ENCODE results near the gene ANTXR1. TPM values are rescaled to one million over a fixed set of nuclear protein-coding genes. Genes with fewer than 3 reads are reported as not detected.

The ANTXR1 gene
- total and polyA plus RNA-seq, 9 of the 15 experiments (the other 6 are each of a cell fraction or from before 2014, with no cell fraction given) = 0.07 to 1.00 (median 0.54) TPM

DNA sequence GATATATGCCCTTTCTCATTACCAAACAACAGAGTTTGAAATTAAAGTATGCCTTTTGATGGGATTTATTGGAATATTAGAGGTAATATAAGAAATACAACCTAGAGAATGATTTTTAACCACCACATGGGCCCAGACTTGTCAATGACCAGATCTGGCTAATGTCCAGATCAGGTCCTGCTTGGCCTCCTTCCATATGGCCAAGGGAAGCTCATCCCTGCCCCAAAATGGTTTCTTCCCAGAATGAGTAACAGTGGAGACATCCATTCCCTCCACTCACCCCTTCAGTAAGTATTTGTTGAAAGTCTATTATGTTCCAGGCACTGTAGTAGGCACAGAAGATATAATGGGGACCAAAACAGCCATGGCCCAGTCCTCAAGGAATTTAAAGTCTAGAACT, 54.9 kb downstream of the ANTXR1 start:
- Histone ChIP-seq H3K9ac (ENCODE audit: insufficient read depth in 1 of 2, low read depth in 2 of 2, low read length in 2 of 2) (no peak overlapping the region), H3K9me1 (ENCODE audit: control insufficient read depth, insufficient read depth, low read length) (no peaks in the 10 kb centered on the region), H4K20me1 (replicated peaks; ENCODE audit: control insufficient read depth, insufficient read depth, low read length) (no peaks in the 10 kb centered on the region), H3K27me3 (ENCODE audit: control insufficient read depth in 2 of 2, insufficient read depth in 2 of 2, low read length in 2 of 2) (peaks cover 3% of the 10 kb centered on the region in 2 experiments; a peak in 2 of 5 replicates), H3K4me1 (replicated peaks in 1 of 2; ENCODE audit: control insufficient read depth in 2 of 2, insufficient read depth in 2 of 2, low read length in 2 of 2) (no peaks in the 10 kb centered on the region), H2AFZ (ENCODE audit: low read depth, low read length) (no peak overlapping the region), H3K9me3 (replicated peaks; ENCODE audit: control insufficient read depth, insufficient read depth, low read depth, low read length) (no peaks in the 10 kb centered on the region), H3K27ac (ENCODE audit: extremely low read depth, low read depth, low read length) (no peak overlapping the region), H3K4me3 (no peak overlapping the region), H3K79me2 (ENCODE audit: control insufficient read depth, insufficient read depth, low read length) (no peaks in the 10 kb centered on the region), H3K36me3 (ENCODE audit: control insufficient read depth, insufficient read depth, low read length) (no peaks in the 10 kb centered on the region), H3K4me2 (ENCODE audit: insufficient read depth, low read length) (no peak overlapping the region)
- no TSS peak for BruUV-seq (replicated peaks)
- FAIRE-seq (no peak), ATAC-seq (no peak), DNase-seq (ENCODE audit: extremely low read depth in 1 of 4, low spot score in 3 of 4) (no peak)
- intact Hi-C loops (cut with micrococcal nuclease) = no loop called here
- TF ChIP-seq CBX8 (IDR thresholded peaks at IDR 0.05; ENCODE audit: borderline replicate concordance, extremely low read depth, low read depth, low read length, poor library complexity, severe bottlenecking) = no peak
- peak; percentile 70 for TF ChIP-seq RBM25 (IDR thresholded peaks at IDR 0.05; ENCODE audit: low read depth, low read length, severe bottlenecking)
- ChIA-PET POLR2A (no interaction called here), CTCF (ENCODE audit: low intra/inter-chr PET ratio) (no interaction called here)
- in situ Hi-C loops (cut with MboI) = no loop called here

DNA sequence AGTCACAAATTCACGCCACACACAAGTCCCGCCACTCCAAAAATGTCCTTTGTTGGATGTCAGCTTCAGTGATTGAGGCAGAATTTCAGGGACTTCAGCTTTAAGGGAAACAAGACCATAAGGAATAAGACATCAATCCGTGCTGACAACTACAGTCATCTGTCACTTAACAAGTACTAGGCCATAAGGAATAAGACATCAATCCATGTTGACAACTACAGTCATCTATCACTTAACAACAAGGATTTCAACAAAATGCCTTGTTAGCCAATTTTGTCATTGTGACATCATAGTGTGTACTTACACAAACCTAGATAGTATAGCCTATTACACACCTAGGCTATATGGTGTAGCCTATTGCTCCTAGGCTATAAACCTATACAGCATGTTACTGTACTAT, 58.0 kb downstream of the ANTXR1 start:
- ATAC-seq (no peak), FAIRE-seq (no peak), DNase-seq (ENCODE audit: extremely low read depth in 1 of 4, low spot score in 3 of 4) (no peak)
- POLR2A ChIA-PET = interaction anchor here (0.6 kb wide), 1 partner anchor 9 kb away, joined by 4 read pairs; no protein-coding TSS in a partner anchor
- CTCF ChIA-PET (ENCODE audit: low intra/inter-chr PET ratio) = no interaction called here
- H3K79me2 ChIP-seq (ENCODE audit: control insufficient read depth, insufficient read depth, low read length) = no peaks in the 10 kb centered on the region
- no peaks in the 10 kb centered on the region for H3K36me3 ChIP-seq (ENCODE audit: control insufficient read depth, insufficient read depth, low read length)
- no peak overlapping the region for H2AFZ ChIP-seq (ENCODE audit: low read depth, low read length)
- peaks cover 3% of the 10 kb centered on the region in 2 experiments; a peak in 2 of 5 replicates for H3K27me3 ChIP-seq (ENCODE audit: control insufficient read depth in 2 of 2, insufficient read depth in 2 of 2, low read length in 2 of 2)
- H3K9me1 ChIP-seq (ENCODE audit: control insufficient read depth, insufficient read depth, low read length) = no peaks in the 10 kb centered on the region
- intact Hi-C loops (cut with micrococcal nuclease) (no loop called here), in situ Hi-C loops (cut with MboI) (no loop called here)
- BruUV-seq (replicated peaks) = no TSS peak
- 5% methylated on average over 3 of the region's 3 CpGs for WGBS (ENCODE audit: insufficient coverage, low coverage, missing lambda C conversion rate)
- H4K20me1 ChIP-seq (replicated peaks; ENCODE audit: control insufficient read depth, insufficient read depth, low read length) = no peaks in the 10 kb centered on the region
- H3K4me1 ChIP-seq (replicated peaks in 1 of 2; ENCODE audit: control insufficient read depth in 2 of 2, insufficient read depth in 2 of 2, low read length in 2 of 2) = no peaks in the 10 kb centered on the region
- no peak overlapping the region for H3K4me3 ChIP-seq
- no peaks in the 10 kb centered on the region for H3K9me3 ChIP-seq (replicated peaks; ENCODE audit: control insufficient read depth, insufficient read depth, low read depth, low read length)
- H3K9ac ChIP-seq (ENCODE audit: insufficient read depth in 1 of 2, low read depth in 2 of 2, low read length in 2 of 2) = no peak overlapping the region
- H3K4me2 ChIP-seq (ENCODE audit: insufficient read depth, low read length) = no peak overlapping the region
- no peak overlapping the region for H3K27ac ChIP-seq (ENCODE audit: extremely low read depth, low read depth, low read length)
- TF ChIP-seq RBM22 (IDR thresholded peaks at IDR 0.05; ENCODE audit: low read depth, low read length, poor library complexity, severe bottlenecking) = no peak
- TF ChIP-seq, protein P1, sequence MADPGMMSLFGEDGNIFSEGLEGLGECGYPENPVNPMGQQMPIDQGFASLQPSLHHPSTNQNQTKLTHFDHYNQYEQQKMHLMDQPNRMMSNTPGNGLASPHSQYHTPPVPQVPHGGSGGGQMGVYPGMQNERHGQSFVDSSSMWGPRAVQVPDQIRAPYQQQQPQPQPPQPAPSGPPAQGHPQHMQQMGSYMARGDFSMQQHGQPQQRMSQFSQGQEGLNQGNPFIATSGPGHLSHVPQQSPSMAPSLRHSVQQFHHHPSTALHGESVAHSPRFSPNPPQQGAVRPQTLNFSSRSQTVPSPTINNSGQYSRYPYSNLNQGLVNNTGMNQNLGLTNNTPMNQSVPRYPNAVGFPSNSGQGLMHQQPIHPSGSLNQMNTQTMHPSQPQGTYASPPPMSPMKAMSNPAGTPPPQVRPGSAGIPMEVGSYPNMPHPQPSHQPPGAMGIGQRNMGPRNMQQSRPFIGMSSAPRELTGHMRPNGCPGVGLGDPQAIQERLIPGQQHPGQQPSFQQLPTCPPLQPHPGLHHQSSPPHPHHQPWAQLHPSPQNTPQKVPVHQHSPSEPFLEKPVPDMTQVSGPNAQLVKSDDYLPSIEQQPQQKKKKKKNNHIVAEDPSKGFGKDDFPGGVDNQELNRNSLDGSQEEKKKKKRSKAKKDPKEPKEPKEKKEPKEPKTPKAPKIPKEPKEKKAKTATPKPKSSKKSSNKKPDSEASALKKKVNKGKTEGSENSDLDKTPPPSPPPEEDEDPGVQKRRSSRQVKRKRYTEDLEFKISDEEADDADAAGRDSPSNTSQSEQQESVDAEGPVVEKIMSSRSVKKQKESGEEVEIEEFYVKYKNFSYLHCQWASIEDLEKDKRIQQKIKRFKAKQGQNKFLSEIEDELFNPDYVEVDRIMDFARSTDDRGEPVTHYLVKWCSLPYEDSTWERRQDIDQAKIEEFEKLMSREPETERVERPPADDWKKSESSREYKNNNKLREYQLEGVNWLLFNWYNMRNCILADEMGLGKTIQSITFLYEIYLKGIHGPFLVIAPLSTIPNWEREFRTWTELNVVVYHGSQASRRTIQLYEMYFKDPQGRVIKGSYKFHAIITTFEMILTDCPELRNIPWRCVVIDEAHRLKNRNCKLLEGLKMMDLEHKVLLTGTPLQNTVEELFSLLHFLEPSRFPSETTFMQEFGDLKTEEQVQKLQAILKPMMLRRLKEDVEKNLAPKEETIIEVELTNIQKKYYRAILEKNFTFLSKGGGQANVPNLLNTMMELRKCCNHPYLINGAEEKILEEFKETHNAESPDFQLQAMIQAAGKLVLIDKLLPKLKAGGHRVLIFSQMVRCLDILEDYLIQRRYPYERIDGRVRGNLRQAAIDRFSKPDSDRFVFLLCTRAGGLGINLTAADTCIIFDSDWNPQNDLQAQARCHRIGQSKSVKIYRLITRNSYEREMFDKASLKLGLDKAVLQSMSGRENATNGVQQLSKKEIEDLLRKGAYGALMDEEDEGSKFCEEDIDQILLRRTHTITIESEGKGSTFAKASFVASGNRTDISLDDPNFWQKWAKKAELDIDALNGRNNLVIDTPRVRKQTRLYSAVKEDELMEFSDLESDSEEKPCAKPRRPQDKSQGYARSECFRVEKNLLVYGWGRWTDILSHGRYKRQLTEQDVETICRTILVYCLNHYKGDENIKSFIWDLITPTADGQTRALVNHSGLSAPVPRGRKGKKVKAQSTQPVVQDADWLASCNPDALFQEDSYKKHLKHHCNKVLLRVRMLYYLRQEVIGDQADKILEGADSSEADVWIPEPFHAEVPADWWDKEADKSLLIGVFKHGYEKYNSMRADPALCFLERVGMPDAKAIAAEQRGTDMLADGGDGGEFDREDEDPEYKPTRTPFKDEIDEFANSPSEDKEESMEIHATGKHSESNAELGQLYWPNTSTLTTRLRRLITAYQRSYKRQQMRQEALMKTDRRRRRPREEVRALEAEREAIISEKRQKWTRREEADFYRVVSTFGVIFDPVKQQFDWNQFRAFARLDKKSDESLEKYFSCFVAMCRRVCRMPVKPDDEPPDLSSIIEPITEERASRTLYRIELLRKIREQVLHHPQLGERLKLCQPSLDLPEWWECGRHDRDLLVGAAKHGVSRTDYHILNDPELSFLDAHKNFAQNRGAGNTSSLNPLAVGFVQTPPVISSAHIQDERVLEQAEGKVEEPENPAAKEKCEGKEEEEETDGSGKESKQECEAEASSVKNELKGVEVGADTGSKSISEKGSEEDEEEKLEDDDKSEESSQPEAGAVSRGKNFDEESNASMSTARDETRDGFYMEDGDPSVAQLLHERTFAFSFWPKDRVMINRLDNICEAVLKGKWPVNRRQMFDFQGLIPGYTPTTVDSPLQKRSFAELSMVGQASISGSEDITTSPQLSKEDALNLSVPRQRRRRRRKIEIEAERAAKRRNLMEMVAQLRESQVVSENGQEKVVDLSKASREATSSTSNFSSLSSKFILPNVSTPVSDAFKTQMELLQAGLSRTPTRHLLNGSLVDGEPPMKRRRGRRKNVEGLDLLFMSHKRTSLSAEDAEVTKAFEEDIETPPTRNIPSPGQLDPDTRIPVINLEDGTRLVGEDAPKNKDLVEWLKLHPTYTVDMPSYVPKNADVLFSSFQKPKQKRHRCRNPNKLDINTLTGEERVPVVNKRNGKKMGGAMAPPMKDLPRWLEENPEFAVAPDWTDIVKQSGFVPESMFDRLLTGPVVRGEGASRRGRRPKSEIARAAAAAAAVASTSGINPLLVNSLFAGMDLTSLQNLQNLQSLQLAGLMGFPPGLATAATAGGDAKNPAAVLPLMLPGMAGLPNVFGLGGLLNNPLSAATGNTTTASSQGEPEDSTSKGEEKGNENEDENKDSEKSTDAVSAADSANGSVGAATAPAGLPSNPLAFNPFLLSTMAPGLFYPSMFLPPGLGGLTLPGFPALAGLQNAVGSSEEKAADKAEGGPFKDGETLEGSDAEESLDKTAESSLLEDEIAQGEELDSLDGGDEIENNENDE (IDR thresholded peaks at IDR 0.05; ENCODE audit: low read depth, low read length) = no peak
